Upper lobe of left lung (tissue), 4 donors: Measurements from ENCODE around the gene EDN2.

Experiments
- CTCF ChIP-seq, 6 experiments: fragments of 450-650 bp in 4 of 6; fragments of 200-600 bp in 2 of 6; sonication (generic) in 2 of 6; IDR thresholded peaks; one replicate each; pipeline ENCODE4 v1.5.1; 2016 to 2019; ENCODE audit warnings: antibody characterized with exemption in 6 of 6
- POLR2A ChIP-seq, 4 donors: fragments of 450-650 bp; IDR thresholded peaks; one replicate each; pipeline ENCODE4 v1.5.1; 2016 to 2017; ENCODE audit warnings: antibody characterized with exemption in 4 of 4, mild to moderate bottlenecking in 2 of 4

- TF ChIP-seq CTCF (IDR thresholded peaks at IDR 0.05) (no peak), POLR2A (IDR thresholded peaks at IDR 0.05) (no peak)
These were observed 6.4 kb upstream of the EDN2 start for GRCh38 chr1:41490911-41491310.
